Mesenchymal stem cell (in vitro differentiated cells and primary cell): ENCODE data around the gene KIF3A.

Experiments
- DNase-seq: peaks from one replicate; pipeline ENCODE4 v3.0.0-alpha.2; 2013
- H2AFZ ChIP-seq: one replicate; pipeline ENCODE4 v1.6.1; 2013; ENCODE audit warnings: low read depth, mild to moderate bottlenecking, control low read depth, inconsistent platforms, low read length, moderate library complexity
- H2AK5ac ChIP-seq: 2 replicates; pipeline ENCODE4 v1.6.1; 2013; ENCODE audit warnings: low read length, moderate library complexity, mild to moderate bottlenecking, inconsistent platforms; ENCODE audit not compliant: severe bottlenecking
- H2BK120ac ChIP-seq: one replicate; pipeline ENCODE4 v1.6.1; 2013; ENCODE audit warnings: low read depth, mild to moderate bottlenecking, inconsistent platforms, low read length, moderate library complexity
- H2BK12ac ChIP-seq, 2 experiments: one replicate each; pipeline ENCODE4 v1.6.1; 2013; ENCODE audit warnings: inconsistent platforms in 2 of 2, low read length in 2 of 2, mild to moderate bottlenecking in 2 of 2, moderate library complexity in 2 of 2, control low read depth in 1 of 2
- H2BK15ac ChIP-seq: one replicate; pipeline ENCODE4 v1.6.1; 2013; ENCODE audit warnings: mild to moderate bottlenecking, low read depth, inconsistent platforms; ENCODE audit not compliant: poor library complexity, severe bottlenecking
- H2BK5ac ChIP-seq: 2 replicates; pipeline ENCODE4 v1.6.1; 2013; ENCODE audit warnings: low read depth, mild to moderate bottlenecking, low read length, control low read depth, inconsistent platforms; ENCODE audit not compliant: poor library complexity, severe bottlenecking
- H3K14ac ChIP-seq, 2 experiments: one replicate each; pipeline ENCODE4 v1.6.1; 2013; ENCODE audit warnings: inconsistent platforms in 2 of 2, low read length in 2 of 2, control low read depth in 1 of 2, mild to moderate bottlenecking in 1 of 2, moderate library complexity in 1 of 2
- H3K18ac ChIP-seq, 2 experiments: one replicate each; pipeline ENCODE4 v1.6.1; 2013; ENCODE audit warnings: inconsistent platforms in 2 of 2, low read length in 2 of 2, control low read depth in 1 of 2, low read depth in 1 of 2, mild to moderate bottlenecking in 1 of 2
- H3K23ac ChIP-seq, 2 experiments: one replicate each; pipeline ENCODE4 v1.6.1; 2013; ENCODE audit warnings: inconsistent platforms in 2 of 2, low read length in 2 of 2, mild to moderate bottlenecking in 2 of 2, moderate library complexity in 2 of 2, control low read depth in 1 of 2
- H3K27ac ChIP-seq: 2 replicates; pipeline ENCODE4 v1.5.1; 2013; ENCODE audit warnings: mild to moderate bottlenecking, moderate library complexity, low read length, control low read depth, inconsistent platforms; ENCODE audit not compliant: poor library complexity, severe bottlenecking
- H3K27me3 ChIP-seq, 2 experiments: 2 replicates each; pipeline versions ENCODE4 v1.6.1 to v1.7.0; 2013; ENCODE audit warnings: low read length in 2 of 2, mild to moderate bottlenecking in 2 of 2, moderate library complexity in 2 of 2, control low read depth in 1 of 2, inconsistent platforms in 1 of 2; ENCODE audit not compliant: control insufficient read depth in 1 of 2, insufficient read depth in 1 of 2
- H3K36me3 ChIP-seq, 2 experiments: 2 replicates each; pipeline versions ENCODE4 v1.6.1 to v1.7.0; 2013; ENCODE audit warnings: low read length in 2 of 2, control low read depth in 1 of 2, inconsistent platforms in 1 of 2, low read depth in 1 of 2, mild to moderate bottlenecking in 1 of 2; ENCODE audit not compliant: insufficient read depth in 2 of 2, control insufficient read depth in 1 of 2
- H3K4ac ChIP-seq, 2 experiments: one replicate each; pipeline ENCODE4 v1.6.1; 2013; ENCODE audit warnings: inconsistent platforms in 2 of 2, low read length in 2 of 2, mild to moderate bottlenecking in 2 of 2, moderate library complexity in 2 of 2, control low read depth in 1 of 2, low read depth in 1 of 2
- H3K4me1 ChIP-seq: 2 replicates; pipeline ENCODE4 v1.6.1; 2013; ENCODE audit warnings: low read depth, low read length, control low read depth; ENCODE audit not compliant: control insufficient read depth, insufficient read depth
- H3K4me2 ChIP-seq: 2 replicates; pipeline ENCODE4 v1.6.1; 2013; ENCODE audit warnings: low read length, mild to moderate bottlenecking, inconsistent platforms; ENCODE audit not compliant: poor library complexity, severe bottlenecking
- H3K4me3 ChIP-seq, 2 experiments: 2 replicates each; pipeline versions ENCODE4 v1.5.1 to v1.7.0; 2013; ENCODE audit warnings: low read length in 2 of 2, mild to moderate bottlenecking in 2 of 2, control low read depth in 1 of 2, low read depth in 1 of 2; ENCODE audit not compliant: insufficient read depth in 1 of 2
- H3K79me1 ChIP-seq: replicated peaks from 2 replicates; pipeline ENCODE4 v1.6.1; 2013; ENCODE audit warnings: mild to moderate bottlenecking, control low read depth, low read length, inconsistent platforms; ENCODE audit not compliant: poor library complexity, severe bottlenecking
- H3K9ac ChIP-seq: 2 replicates; pipeline ENCODE4 v1.7.0; 2013; ENCODE audit warnings: mild to moderate bottlenecking, low read length, moderate library complexity
- H3K9me3 ChIP-seq: 2 replicates; pipeline ENCODE4 v1.7.0; 2013; ENCODE audit warnings: mild to moderate bottlenecking, low read length; ENCODE audit not compliant: control insufficient read depth
- H4K8ac ChIP-seq: one replicate; pipeline ENCODE4 v1.6.1; 2013; ENCODE audit warnings: inconsistent platforms, mild to moderate bottlenecking, low read length, moderate library complexity
- H4K91ac ChIP-seq: one replicate; pipeline ENCODE4 v1.6.1; 2013; ENCODE audit warnings: mild to moderate bottlenecking, low read length, inconsistent platforms
- WGBS: methylation state at CpG from one replicate; pipeline ENCODE4 v1.1.7; 2013; ENCODE audit warnings: mixed read lengths; 5-methylcytosine and 5-hydroxymethylcytosine counted together

The KIF3A gene

GRCh38 chr5:132675936-132676689 is 61.2 kb downstream of the KIF3A start:
- no peaks in the 10 kb centered on the region for H3K36me3 ChIP-seq
- DNase-seq: no peak

DNA sequence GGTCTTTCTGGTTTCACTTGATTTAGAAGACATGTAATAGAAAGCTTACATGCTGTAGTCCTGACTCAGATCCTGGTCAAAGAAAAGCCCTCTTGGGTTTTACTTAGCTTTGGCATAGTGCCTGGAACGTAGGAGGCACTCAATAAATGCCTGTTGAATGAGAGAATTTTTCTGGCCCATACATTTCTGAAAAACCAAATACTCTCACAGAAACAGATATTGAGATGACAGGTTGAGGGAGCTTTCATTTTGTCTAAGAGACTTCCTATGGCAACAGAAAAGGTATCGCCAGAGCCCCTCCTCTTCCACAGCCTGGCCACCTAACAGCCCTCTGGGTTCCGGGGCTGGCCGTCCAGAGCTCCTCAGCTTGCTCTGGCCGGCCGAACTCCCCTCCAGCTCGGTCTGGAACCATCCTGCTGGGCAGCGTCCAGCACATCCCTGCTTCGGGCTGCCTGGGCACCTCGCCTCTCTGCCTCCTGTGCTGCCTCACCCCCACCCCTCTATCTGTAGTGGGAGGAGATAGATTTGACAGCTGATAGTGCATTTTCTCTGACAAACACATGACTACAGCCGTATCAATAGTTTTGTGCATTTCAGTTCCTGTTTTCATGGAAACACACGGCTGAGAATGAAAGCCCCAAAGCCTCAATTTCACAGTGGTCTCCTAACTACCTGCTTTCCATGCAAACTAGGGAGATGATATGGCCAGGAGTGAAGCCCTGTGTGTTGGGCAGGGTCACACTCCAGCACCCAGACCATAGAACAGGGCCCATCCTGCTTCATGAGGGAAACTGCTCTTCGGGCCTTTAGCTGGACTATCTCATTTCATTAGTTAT is 62.5 kb downstream of the KIF3A start:
- Histone ChIP-seq H3K18ac (peak overlapping the region in 1 of 2 experiments; percentile 70), H3K23ac (no peak overlapping the region), H3K36me3 (no peaks in the 10 kb centered on the region), H4K8ac (peak overlapping the region; percentile 24), H2BK120ac (no peak overlapping the region), H3K4ac (peak overlapping the region in 1 of 2 experiments; percentile 53), H2AK5ac (no peak overlapping the region), H2BK5ac (no peak overlapping the region), H3K4me2 (no peak overlapping the region), H3K9ac (peak overlapping the region; percentile 81), H2BK15ac (peak overlapping the region; percentile 82), H3K27me3 (peaks cover 0 to 12% of the 10 kb centered on the region in 2 experiments), H2AFZ (no peak overlapping the region), H3K14ac (peak overlapping the region in 1 of 2 experiments; percentile 85), H3K27ac (peak overlapping the region; percentile 88), H3K4me1 (peaks cover 17% of the 10 kb centered on the region), H4K91ac (peak overlapping the region; percentile 71), H2BK12ac (peak overlapping the region; percentile 87 to 89), H3K79me1 (no peaks in the 10 kb centered on the region), H3K9me3 (no peaks in the 10 kb centered on the region), H3K4me3 (peak overlapping the region in 1 of 2 experiments; percentile 66)
- WGBS: 64% methylated on average over 11 of the region's 13 CpGs
- peak; percentile 94 for DNase-seq

More at GRCh38 chr5:132675936-132676689, 61.2 kb downstream of the KIF3A start:
- Histone ChIP-seq H3K9ac (no peak overlapping the region), H2BK5ac (no peak overlapping the region), H2BK120ac (peak overlapping the region; percentile 23), H4K91ac (peak overlapping the region; percentile 78), H3K79me1 (no peaks in the 10 kb centered on the region), H2BK12ac (peak overlapping the region; percentile 32 to 90), H4K8ac (peak overlapping the region; percentile 64), H2AK5ac (peak overlapping the region; percentile 95), H3K27ac (no peak overlapping the region), H3K4ac (peak overlapping the region in 1 of 2 experiments; percentile 24), H2AFZ (no peak overlapping the region), H2BK15ac (peak overlapping the region; percentile 37), H3K27me3 (peaks cover 0 to 9% of the 10 kb centered on the region in 2 experiments), H3K18ac (peak overlapping the region in 1 of 2 experiments; percentile 78), H3K4me2 (no peak overlapping the region), H3K23ac (no peak overlapping the region), H3K4me1 (peaks cover 17% of the 10 kb centered on the region), H3K14ac (no peak overlapping the region), H3K4me3 (no peak overlapping the region), H3K9me3 (no peaks in the 10 kb centered on the region)
- 96% methylated on average over 9 of the region's 11 CpGs for WGBS

- Histone ChIP-seq H3K79me1 (no peaks in the 10 kb centered on the region), H3K23ac (no peak within 1 kb of the TSS), H2BK15ac (peak within 1 kb of the TSS; percentile 82), H3K18ac (peak within 1 kb of the TSS; percentile 8 to 76), H3K9me3 (no peaks in the 10 kb centered on the region), H2AK5ac (peak within 1 kb of the TSS; percentile 88), H3K14ac (peak within 1 kb of the TSS in 1 of 2 experiments; percentile 66), H3K27ac (peak within 1 kb of the TSS; percentile 88), H3K4me1 (peaks cover 17% of the 10 kb centered on the region), H3K9ac (peak within 1 kb of the TSS; percentile 81), H3K4ac (peak within 1 kb of the TSS; percentile 50 to 71), H4K8ac (peak within 1 kb of the TSS; percentile 27), H3K4me3 (peak within 1 kb of the TSS in 1 of 2 experiments; percentile 66), H3K27me3 (peaks cover 0 to 5% of the 10 kb centered on the region in 2 experiments), H3K36me3 (no peaks in the 10 kb centered on the region), H4K91ac (peak within 1 kb of the TSS; percentile 19), H2AFZ (no peak within 1 kb of the TSS), H2BK5ac (no peak within 1 kb of the TSS), H2BK12ac (peak within 1 kb of the TSS; percentile 87 to 88), H2BK120ac (peak within 1 kb of the TSS; percentile 15), H3K4me2 (no peak within 1 kb of the TSS)
- no peak for DNase-seq
- 83% methylated on average over 14 of the region's 14 CpGs for WGBS
Observed at GRCh38 chr5:132673939-132674630, 63.3 kb downstream of the KIF3A start, which contains the start of gene IL4. TSS of gene IL4 (plus strand) at chr5:132673989. CDS start at chr5:132674051, 62 bp downstream.
